GM21619 (cell line): ENCODE data around the gene NUDT21.

Experiments used
- ATAC-seq: cut with Tn5 transposase; IDR thresholded peaks from one replicate; pipeline ENCODE4 v1.9.1; 2021; ENCODE audit not compliant: unreplicated experiment

NUDT21 gene

GRCh38 chr16:56462064-56462796 is 11.1 kb upstream of the NUDT21 start:
- ATAC-seq: no peak

- ATAC-seq: no peak
These were observed 9.0 kb upstream of the NUDT21 start for GRCh38 chr16:56460101-56460500.

GRCh38 chr16:56457927-56458470 is 6.9 kb upstream of the NUDT21 start:
- ATAC-seq: no peak

- peak; percentile 34 for ATAC-seq
These were observed 889 bp upstream of the NUDT21 start for GRCh38 chr16:56451753-56452689.

- ATAC-seq: peak; percentile 27
These were observed 702 bp downstream of the NUDT21 start for GRCh38 chr16:56450275-56450985.

GRCh38 chr16:56448005-56448404 is 3.1 kb downstream of the NUDT21 start:
- no peak for ATAC-seq

- no peak for ATAC-seq
These were observed 3.8 kb downstream of the NUDT21 start for GRCh38 chr16:56447286-56447685.

- ATAC-seq: no peak
These were observed 13.1 kb downstream of the NUDT21 start for GRCh38 chr16:56438038-56438437.

GRCh38 chr16:56436258-56436657 is 14.9 kb downstream of the NUDT21 start:
- no peak for ATAC-seq

- no peak for ATAC-seq
These were observed 23.0 kb downstream of the NUDT21 start for GRCh38 chr16:56428091-56428490.

- no peak for ATAC-seq
These were observed 24.5 kb downstream of the NUDT21 start for GRCh38 chr16:56426585-56426984.

GRCh38 chr16:56425439-56425832 is 25.7 kb downstream of the NUDT21 start, which contains the start of gene AMFR:
Gene AMFR, minus strand, starts transcription at chr16:56425545. Its CDS starts 218 bp downstream, at chr16:56425327.
- ATAC-seq: peak; percentile 71

GRCh38 chr16:56424791-56425438 is 26.2 kb downstream of the NUDT21 start:
- peak; percentile 21 for ATAC-seq

- no peak for ATAC-seq
These were observed 26.7 kb downstream of the NUDT21 start for GRCh38 chr16:56424404-56424764.

GRCh38 chr16:56423584-56424403 is 27.3 kb downstream of the NUDT21 start:
- peak; percentile 31 for ATAC-seq

- ATAC-seq: no peak
These were observed 28.2 kb downstream of the NUDT21 start for GRCh38 chr16:56422896-56423441.

GRCh38 chr16:56421976-56422669 is 29.0 kb downstream of the NUDT21 start:
- no peak for ATAC-seq

GRCh38 chr16:56421313-56421712 is 29.8 kb downstream of the NUDT21 start:
- no peak for ATAC-seq

- no peak for ATAC-seq
These were observed 30.5 kb downstream of the NUDT21 start for GRCh38 chr16:56420613-56421012.
